Astrocyte (in vitro differentiated cells and primary cell): ENCODE measurements around the gene PBX1. TPM values are rescaled to one million over a fixed set of nuclear protein-coding genes. Genes with fewer than 3 reads are reported as not detected.
A peak's percentile ranks its signal among the peaks of the same experiment; 100 is the strongest.

ENCODE experiments used
- DNase-seq: peaks from one replicate; pipeline ENCODE4 v3.0.0-alpha.2; 2010; ENCODE audit warnings: low read depth
- FAIRE-seq: peaks from 2 replicates; lab custom pipeline; 2011; peaks lifted over from hg19 to GRCh38; lab: Jason Lieb, UNC
- H2AFZ ChIP-seq: 2 replicates; pipeline ENCODE4 v1.6.0; 2012; ENCODE audit warnings: low read depth, low read length, inconsistent platforms
- H3K27ac ChIP-seq: 2 replicates; pipeline ENCODE4 v1.5.1; 2011; ENCODE audit warnings: low read depth, low read length, inconsistent platforms
- H3K27me3 ChIP-seq: 2 replicates; pipeline ENCODE4 v1.6.0; 2011; ENCODE audit warnings: low read length, inconsistent platforms; ENCODE audit not compliant: insufficient read depth
- H3K36me3 ChIP-seq: 2 replicates; pipeline ENCODE4 v1.5.1; 2011; ENCODE audit warnings: low read length, inconsistent platforms; ENCODE audit not compliant: insufficient read depth
- H3K4me1 ChIP-seq: 2 replicates; pipeline ENCODE4 v1.5.1; 2011; ENCODE audit warnings: low read length, inconsistent platforms; ENCODE audit not compliant: insufficient read depth
- H3K4me2 ChIP-seq: 2 replicates; pipeline ENCODE4 v1.6.0; 2012; ENCODE audit warnings: low read length, inconsistent platforms
- H3K4me3 ChIP-seq: 2 replicates; pipeline ENCODE4 v1.5.1; 2011; ENCODE audit warnings: low read depth, mild to moderate bottlenecking, low read length, inconsistent platforms; ENCODE audit not compliant: insufficient read depth
- H3K79me2 ChIP-seq: 2 replicates; pipeline ENCODE4 v1.6.0; 2012; ENCODE audit warnings: mild to moderate bottlenecking, low read length, inconsistent platforms; ENCODE audit not compliant: insufficient read depth
- H3K9ac ChIP-seq: 2 replicates; pipeline ENCODE4 v1.6.0; 2012; ENCODE audit warnings: mild to moderate bottlenecking, low read length, inconsistent platforms
- H3K9me3 ChIP-seq: 2 replicates; pipeline ENCODE4 v1.5.1; 2012; ENCODE audit warnings: low read depth, mild to moderate bottlenecking, low read length, inconsistent platforms; ENCODE audit not compliant: insufficient read depth
- H4K20me1 ChIP-seq: 2 replicates; pipeline ENCODE4 v1.6.0; 2012; ENCODE audit warnings: low read length, inconsistent platforms; ENCODE audit not compliant: insufficient read depth
- H3K27ac Mint-ChIP-seq: one replicate; pipeline ENCODE4 v1.8.0; 2021; ENCODE audit warnings: mild to moderate bottlenecking, mixed read lengths; ENCODE audit not compliant: unreplicated experiment
- H3K27me3 Mint-ChIP-seq: one replicate; pipeline ENCODE4 v1.8.0; 2021; ENCODE audit warnings: low read depth, mixed read lengths; ENCODE audit not compliant: unreplicated experiment
- H3K36me3 Mint-ChIP-seq: one replicate; pipeline ENCODE4 v1.8.0; 2021; ENCODE audit warnings: low read depth, mixed read lengths; ENCODE audit not compliant: unreplicated experiment
- H3K4me1 Mint-ChIP-seq: one replicate; pipeline ENCODE4 v1.8.0; 2021; ENCODE audit warnings: low read depth, mixed read lengths; ENCODE audit not compliant: unreplicated experiment
- H3K4me3 Mint-ChIP-seq: one replicate; pipeline ENCODE4 v1.8.0; 2021; ENCODE audit warnings: mild to moderate bottlenecking, moderate library complexity, mixed read lengths; ENCODE audit not compliant: unreplicated experiment
- H3K9me3 Mint-ChIP-seq: one replicate; pipeline ENCODE4 v1.8.0; 2021; ENCODE audit warnings: mild to moderate bottlenecking, mixed read lengths; ENCODE audit not compliant: unreplicated experiment
- CTCF ChIP-seq: IDR thresholded peaks from 2 replicates; pipeline ENCODE4 v1.5.1; 2011; ENCODE audit warnings: low read depth, mild to moderate bottlenecking, inconsistent platforms, low read length, moderate library complexity; ENCODE audit not compliant: insufficient read depth
- EZH2 ChIP-seq: IDR thresholded peaks from 2 replicates; pipeline ENCODE4 v1.6.1; 2012; ENCODE audit warnings: mild to moderate bottlenecking, low read length, inconsistent platforms; ENCODE audit not compliant: insufficient read depth
- total RNA-seq: library from RNA; stranded (reverse); gene quantifications from 2 replicates; pipeline ENCODE4 v1.2.1, GENCODE V29; 2021

The PBX1 gene
- total RNA-seq, 1 donor from 2014 or later: 37.2 TPM

DNA sequence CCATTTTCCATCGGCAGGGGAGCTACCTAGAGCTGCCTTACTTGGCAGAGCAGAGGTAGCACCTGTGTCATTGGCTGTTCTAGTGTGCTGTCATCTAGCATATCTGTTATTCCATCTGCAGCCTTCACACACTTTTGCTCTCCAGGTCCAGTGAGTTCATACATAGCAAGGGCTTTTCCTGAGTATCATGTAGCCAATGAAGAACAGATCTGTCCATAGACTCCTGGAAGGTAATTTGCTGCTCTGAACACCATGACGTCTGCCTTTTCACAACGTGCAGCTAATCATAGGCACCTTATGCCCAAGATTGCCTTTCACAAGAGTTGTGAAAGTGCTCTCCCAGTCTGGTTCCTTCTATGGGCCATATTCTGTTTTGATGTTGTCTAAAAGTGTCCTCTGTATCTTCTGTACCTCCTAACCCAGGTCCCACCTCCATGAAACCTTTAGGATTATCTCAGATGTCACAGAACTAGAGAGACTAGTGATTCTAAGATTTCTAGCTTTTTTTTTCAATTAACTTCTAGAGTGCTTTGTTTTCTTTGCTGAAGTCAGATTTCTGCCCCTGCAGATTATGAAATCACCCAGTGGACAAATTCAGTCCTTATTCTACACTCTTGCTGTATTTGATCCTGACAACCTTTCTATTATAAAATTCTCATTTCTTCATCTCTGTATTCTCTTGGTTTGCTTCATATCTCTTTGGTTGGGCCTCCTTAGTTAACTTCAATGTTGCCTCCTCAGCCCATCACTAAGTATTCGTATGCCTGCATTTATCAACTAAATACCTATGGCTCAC lies 134.8 kb downstream of the PBX1 start:
- Histone ChIP-seq H3K27ac (no peak overlapping the region), H2AFZ (no peak overlapping the region), H4K20me1 (no peaks in the 10 kb centered on the region), H3K4me3 (no peak overlapping the region), H3K9me3 (no peaks in the 10 kb centered on the region), H3K4me1 (peaks cover 3% of the 10 kb centered on the region), H3K36me3 (no peaks in the 10 kb centered on the region), H3K27me3 (no peaks in the 10 kb centered on the region), H3K4me2 (no peak overlapping the region), H3K9ac (no peak overlapping the region), H3K79me2 (no peaks in the 10 kb centered on the region)
- H3K27ac Mint-ChIP-seq: no peak overlapping the region
- no peak overlapping the region for H3K4me3 Mint-ChIP-seq
- no peaks in the 10 kb centered on the region for H3K9me3 Mint-ChIP-seq
- no peak for TF ChIP-seq EZH2
- H3K27me3 Mint-ChIP-seq: no peaks in the 10 kb centered on the region
- peaks cover 2% of the 10 kb centered on the region for H3K4me1 Mint-ChIP-seq
- FAIRE-seq (no peak), DNase-seq (no peak)
- H3K36me3 Mint-ChIP-seq: no peaks in the 10 kb centered on the region

DNA sequence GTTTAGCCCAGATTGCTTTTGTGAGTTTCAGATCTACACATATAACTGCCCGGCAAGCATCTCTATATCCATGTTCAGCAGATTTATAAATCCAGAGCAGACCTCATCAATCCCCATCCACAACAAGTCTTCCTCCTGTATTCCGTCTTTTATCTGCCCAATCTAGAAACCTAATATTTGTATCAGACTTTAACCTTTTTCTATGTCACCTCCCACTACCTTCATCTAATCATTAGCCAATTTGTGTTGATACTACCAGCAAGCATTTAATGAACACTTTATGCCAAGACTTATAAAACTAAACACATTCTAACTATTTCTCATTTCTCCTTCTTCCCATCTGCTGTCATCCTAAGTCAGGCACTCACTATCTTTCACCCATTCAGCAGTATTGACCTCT lies 135.5 kb downstream of the PBX1 start:
- no peaks in the 10 kb centered on the region for H3K36me3 ChIP-seq
- no peak overlapping the region for H2AFZ ChIP-seq
- H3K4me1 Mint-ChIP-seq: peaks cover 2% of the 10 kb centered on the region
- no peak for DNase-seq
- H3K9me3 ChIP-seq: no peaks in the 10 kb centered on the region
- H3K27ac Mint-ChIP-seq: no peak overlapping the region
- H3K9ac ChIP-seq: no peak overlapping the region
- no peaks in the 10 kb centered on the region for H3K36me3 Mint-ChIP-seq
- no peaks in the 10 kb centered on the region for H4K20me1 ChIP-seq
- no peaks in the 10 kb centered on the region for H3K27me3 Mint-ChIP-seq
- H3K27me3 ChIP-seq: no peaks in the 10 kb centered on the region
- H3K9me3 Mint-ChIP-seq: no peaks in the 10 kb centered on the region
- FAIRE-seq: no peak
- H3K27ac ChIP-seq: no peak overlapping the region
- H3K4me2 ChIP-seq: no peak overlapping the region
- H3K79me2 ChIP-seq: no peaks in the 10 kb centered on the region
- no peak overlapping the region for H3K4me3 Mint-ChIP-seq
- peaks cover 3% of the 10 kb centered on the region for H3K4me1 ChIP-seq
- TF ChIP-seq CTCF (no peak), EZH2 (no peak)
- no peak overlapping the region for H3K4me3 ChIP-seq

DNA sequence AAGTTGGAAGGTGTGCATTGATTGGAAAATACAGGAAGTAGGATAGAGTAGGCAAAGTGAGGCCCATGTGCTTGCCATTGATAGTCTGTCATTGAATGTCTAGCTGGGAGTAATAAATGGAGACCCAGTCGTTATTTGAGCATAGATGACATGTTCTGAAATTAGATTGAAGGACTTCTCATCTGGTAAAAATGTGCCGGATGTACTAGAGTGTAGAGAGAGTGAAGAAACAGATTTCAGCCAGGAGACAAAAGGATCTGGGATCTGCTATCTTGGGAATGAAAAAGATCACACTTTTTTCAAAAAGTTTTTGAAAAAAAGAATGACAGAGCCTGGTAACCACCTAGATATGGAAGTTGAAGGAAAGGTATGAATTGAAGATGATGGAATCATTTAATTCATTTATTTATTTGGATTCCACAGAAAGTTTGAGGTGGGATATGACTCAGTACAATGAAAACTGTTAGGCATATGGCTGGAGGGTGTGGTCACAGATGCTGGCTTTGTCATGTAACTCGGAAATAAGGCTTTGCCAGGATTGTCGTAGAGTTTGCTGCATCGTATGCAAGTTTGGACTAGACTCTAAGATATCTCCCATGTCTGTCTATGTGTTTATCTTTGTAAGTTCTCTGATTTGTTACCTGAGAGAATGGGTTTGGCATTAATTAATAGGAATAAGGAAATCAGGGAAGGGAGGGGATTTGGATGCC lies 137.1 kb downstream of the PBX1 start:
- Histone ChIP-seq H4K20me1 (no peaks in the 10 kb centered on the region), H3K27ac (no peak overlapping the region), H3K36me3 (no peaks in the 10 kb centered on the region), H3K9me3 (no peaks in the 10 kb centered on the region), H3K4me2 (peak overlapping the region; percentile 20), H3K27me3 (no peaks in the 10 kb centered on the region), H3K79me2 (peaks cover 3% of the 10 kb centered on the region), H3K9ac (no peak overlapping the region), H3K4me3 (no peak overlapping the region), H3K4me1 (peaks cover 3% of the 10 kb centered on the region), H2AFZ (no peak overlapping the region)
- Mint-ChIP-seq H3K27ac (no peak overlapping the region), H3K36me3 (no peaks in the 10 kb centered on the region), H3K27me3 (no peaks in the 10 kb centered on the region), H3K4me1 (peaks cover 3% of the 10 kb centered on the region), H3K9me3 (no peaks in the 10 kb centered on the region), H3K4me3 (no peak overlapping the region)
- FAIRE-seq: no peak
- DNase-seq: peak; percentile 57
- no peak for TF ChIP-seq EZH2
- TF ChIP-seq CTCF: no peak
